GM19467 (cell line): Measurements from ENCODE around the gene CDCA3.
A peak's percentile ranks its signal among the peaks of the same experiment; 100 is the strongest.
"Not testable (repeated sequence)": the region's sequence is repeated elsewhere in the genome, so short reads cannot be mapped to it uniquely, and the experiment has no call there.

Source experiments
- ATAC-seq: cut with Tn5 transposase; IDR thresholded peaks from one replicate; pipeline ENCODE4 v1.9.1; 2021; ENCODE audit warnings: mild to moderate bottlenecking, moderate library complexity; ENCODE audit not compliant: unreplicated experiment

The CDCA3 gene

GRCh38 chr12:6851153-6851920, at the start of gene CDCA3:
CDCA3 (minus strand) TSS chr12:6851286; CDS start chr12:6850952, 334 bp downstream.
- peak; percentile 45 for ATAC-seq

GRCh38 chr12:6899837-6900519, 48.9 kb upstream of the CDCA3 start:
- no peak for ATAC-seq

- ATAC-seq: no peak
These were observed 48.3 kb upstream of the CDCA3 start for GRCh38 chr12:6899427-6899826.

GRCh38 chr12:6896846-6897435, 45.9 kb upstream of the CDCA3 start:
- ATAC-seq: no peak

- ATAC-seq: no peak
These were observed 43.2 kb upstream of the CDCA3 start for GRCh38 chr12:6894321-6894720.

GRCh38 chr12:6892683-6893082, 41.6 kb upstream of the CDCA3 start:
- not testable (repeated sequence) for ATAC-seq

- ATAC-seq: no peak
These were observed 40.5 kb upstream of the CDCA3 start for GRCh38 chr12:6891646-6892001.

- ATAC-seq: peak; percentile 92
These were observed 39.9 kb upstream of the CDCA3 start for GRCh38 chr12:6890789-6891645.

- not testable (repeated sequence) for ATAC-seq
These were observed 38.9 kb upstream of the CDCA3 start for GRCh38 chr12:6889775-6890573.

GRCh38 chr12:6888794-6889193, 37.7 kb upstream of the CDCA3 start:
- not testable (repeated sequence) for ATAC-seq

GRCh38 chr12:6888360-6888759, 37.3 kb upstream of the CDCA3 start:
- ATAC-seq: no peak

- ATAC-seq: no peak
These were observed 36.4 kb upstream of the CDCA3 start for GRCh38 chr12:6887460-6887859.

- ATAC-seq: not testable (repeated sequence)
These were observed 35.3 kb upstream of the CDCA3 start for GRCh38 chr12:6886206-6886999.

- ATAC-seq: no peak
These were observed 33.5 kb upstream of the CDCA3 start for GRCh38 chr12:6884539-6884938.

- no peak for ATAC-seq
These were observed 32.6 kb upstream of the CDCA3 start for GRCh38 chr12:6883683-6884082.

GRCh38 chr12:6883252-6883651, 32.2 kb upstream of the CDCA3 start:
- no peak for ATAC-seq

GRCh38 chr12:6879824-6880223, 28.7 kb upstream of the CDCA3 start:
- ATAC-seq: not testable (repeated sequence)

- ATAC-seq: not testable (repeated sequence)
These were observed 22.9 kb upstream of the CDCA3 start for GRCh38 chr12:6874015-6874368.
